Prostate gland (tissue), 1 donor: Measurements from ENCODE around the gene ABCF2.

Experiments used
- POLR2A ChIP-seq: fragments of 450-650 bp; IDR thresholded peaks from one replicate; pipeline ENCODE4 v1.6.1; 2016; ENCODE audit warnings: antibody characterized with exemption, mild to moderate bottlenecking
- POLR2AphosphoS5 ChIP-seq: sonication (generic); formaldehyde crosslinking; IDR thresholded peaks from one replicate; pipeline ENCODE4 v1.6.1; 2017; ENCODE audit warnings: antibody characterized with exemption

DNA sequence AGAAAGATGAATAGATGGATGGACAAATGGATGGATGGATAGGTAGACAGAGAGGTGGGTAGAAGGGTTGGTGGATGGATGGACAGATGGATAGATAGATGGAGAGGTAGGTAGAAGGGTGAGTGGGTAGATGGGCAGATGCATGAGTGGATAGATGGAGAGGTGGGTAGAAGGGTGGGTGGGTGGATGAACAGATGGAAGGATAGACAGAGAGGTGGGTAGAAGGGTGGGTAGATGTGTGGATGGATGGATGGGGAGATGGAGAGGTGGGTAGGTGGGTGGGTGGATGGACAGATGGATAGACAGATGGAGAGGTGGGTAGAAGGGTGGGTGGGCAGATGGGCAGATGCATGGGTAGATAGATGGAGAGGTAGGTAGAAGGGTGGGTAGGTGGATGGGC lies 29.1 kb downstream of the ABCF2 start:
- TF ChIP-seq POLR2A (no peak), POLR2AphosphoS5 (no peak)
